ENCODE data around the gene HDAC4.

DNA sequence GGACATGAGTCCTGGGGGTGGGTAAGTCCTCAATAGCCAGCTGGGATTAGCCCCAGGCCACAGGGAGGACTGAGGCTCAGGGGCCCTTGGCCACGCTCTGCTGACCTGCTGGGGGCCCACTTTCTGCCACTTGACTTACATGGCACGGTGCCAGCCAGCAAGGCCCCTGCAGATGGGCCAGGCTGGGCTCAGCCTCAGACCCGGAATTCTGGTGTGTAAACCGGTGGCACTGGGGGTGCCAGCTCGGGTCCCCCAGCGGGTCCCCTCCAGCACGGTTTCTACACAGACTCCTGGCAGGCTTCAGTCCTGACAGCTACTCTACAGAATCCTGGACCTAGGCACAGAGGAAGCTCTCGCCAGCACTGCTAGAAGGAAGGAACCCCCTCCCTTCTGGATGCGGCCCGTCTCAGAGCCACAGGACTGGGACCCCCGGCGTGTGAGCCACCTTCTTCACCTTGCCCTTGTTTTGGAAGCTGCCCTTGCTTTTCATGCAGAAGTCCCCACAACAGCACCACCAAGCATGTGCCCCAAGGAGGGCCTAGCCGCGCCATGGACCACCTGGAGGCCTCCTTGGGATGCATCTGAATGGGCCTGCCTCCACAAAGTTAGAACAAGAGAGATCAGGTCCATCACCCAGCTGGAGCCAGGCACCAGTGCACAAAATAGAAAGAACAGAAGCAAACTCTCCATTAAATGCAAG lies 8.0 kb downstream of the HDAC4 start:
- TF ChIP-seq, protein P1, sequence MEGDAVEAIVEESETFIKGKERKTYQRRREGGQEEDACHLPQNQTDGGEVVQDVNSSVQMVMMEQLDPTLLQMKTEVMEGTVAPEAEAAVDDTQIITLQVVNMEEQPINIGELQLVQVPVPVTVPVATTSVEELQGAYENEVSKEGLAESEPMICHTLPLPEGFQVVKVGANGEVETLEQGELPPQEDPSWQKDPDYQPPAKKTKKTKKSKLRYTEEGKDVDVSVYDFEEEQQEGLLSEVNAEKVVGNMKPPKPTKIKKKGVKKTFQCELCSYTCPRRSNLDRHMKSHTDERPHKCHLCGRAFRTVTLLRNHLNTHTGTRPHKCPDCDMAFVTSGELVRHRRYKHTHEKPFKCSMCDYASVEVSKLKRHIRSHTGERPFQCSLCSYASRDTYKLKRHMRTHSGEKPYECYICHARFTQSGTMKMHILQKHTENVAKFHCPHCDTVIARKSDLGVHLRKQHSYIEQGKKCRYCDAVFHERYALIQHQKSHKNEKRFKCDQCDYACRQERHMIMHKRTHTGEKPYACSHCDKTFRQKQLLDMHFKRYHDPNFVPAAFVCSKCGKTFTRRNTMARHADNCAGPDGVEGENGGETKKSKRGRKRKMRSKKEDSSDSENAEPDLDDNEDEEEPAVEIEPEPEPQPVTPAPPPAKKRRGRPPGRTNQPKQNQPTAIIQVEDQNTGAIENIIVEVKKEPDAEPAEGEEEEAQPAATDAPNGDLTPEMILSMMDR (IDR thresholded peaks at IDR 0.05; ENCODE audit: low read depth, low read length, missing input control), result no peak
- TF ChIP-seq GABPA (IDR thresholded peaks at IDR 0.05 in 1 of 2, conservative IDR thresholded peaks at IDR 0.05 in 1 of 2), result no peak
- TF ChIP-seq, protein P2, sequence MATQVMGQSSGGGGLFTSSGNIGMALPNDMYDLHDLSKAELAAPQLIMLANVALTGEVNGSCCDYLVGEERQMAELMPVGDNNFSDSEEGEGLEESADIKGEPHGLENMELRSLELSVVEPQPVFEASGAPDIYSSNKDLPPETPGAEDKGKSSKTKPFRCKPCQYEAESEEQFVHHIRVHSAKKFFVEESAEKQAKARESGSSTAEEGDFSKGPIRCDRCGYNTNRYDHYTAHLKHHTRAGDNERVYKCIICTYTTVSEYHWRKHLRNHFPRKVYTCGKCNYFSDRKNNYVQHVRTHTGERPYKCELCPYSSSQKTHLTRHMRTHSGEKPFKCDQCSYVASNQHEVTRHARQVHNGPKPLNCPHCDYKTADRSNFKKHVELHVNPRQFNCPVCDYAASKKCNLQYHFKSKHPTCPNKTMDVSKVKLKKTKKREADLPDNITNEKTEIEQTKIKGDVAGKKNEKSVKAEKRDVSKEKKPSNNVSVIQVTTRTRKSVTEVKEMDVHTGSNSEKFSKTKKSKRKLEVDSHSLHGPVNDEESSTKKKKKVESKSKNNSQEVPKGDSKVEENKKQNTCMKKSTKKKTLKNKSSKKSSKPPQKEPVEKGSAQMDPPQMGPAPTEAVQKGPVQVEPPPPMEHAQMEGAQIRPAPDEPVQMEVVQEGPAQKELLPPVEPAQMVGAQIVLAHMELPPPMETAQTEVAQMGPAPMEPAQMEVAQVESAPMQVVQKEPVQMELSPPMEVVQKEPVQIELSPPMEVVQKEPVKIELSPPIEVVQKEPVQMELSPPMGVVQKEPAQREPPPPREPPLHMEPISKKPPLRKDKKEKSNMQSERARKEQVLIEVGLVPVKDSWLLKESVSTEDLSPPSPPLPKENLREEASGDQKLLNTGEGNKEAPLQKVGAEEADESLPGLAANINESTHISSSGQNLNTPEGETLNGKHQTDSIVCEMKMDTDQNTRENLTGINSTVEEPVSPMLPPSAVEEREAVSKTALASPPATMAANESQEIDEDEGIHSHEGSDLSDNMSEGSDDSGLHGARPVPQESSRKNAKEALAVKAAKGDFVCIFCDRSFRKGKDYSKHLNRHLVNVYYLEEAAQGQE (IDR thresholded peaks at IDR 0.05), result no peak
- TF ChIP-seq EGR1 (IDR thresholded peaks at IDR 0.05; ENCODE audit: low read depth in 2 of 2), result no peak
- TF ChIP-seq TAF1 (conservative IDR thresholded peaks at IDR 0.05), result no peak
- no peak for TF ChIP-seq SP1 (IDR thresholded peaks at IDR 0.05)
- no peak for TF ChIP-seq YY1 (IDR thresholded peaks at IDR 0.05)
- TF ChIP-seq, protein P3, sequence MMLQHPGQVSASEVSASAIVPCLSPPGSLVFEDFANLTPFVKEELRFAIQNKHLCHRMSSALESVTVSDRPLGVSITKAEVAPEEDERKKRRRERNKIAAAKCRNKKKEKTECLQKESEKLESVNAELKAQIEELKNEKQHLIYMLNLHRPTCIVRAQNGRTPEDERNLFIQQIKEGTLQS (IDR thresholded peaks at IDR 0.05), result no peak
- no peak for TF ChIP-seq MAX (IDR thresholded peaks at IDR 0.05)
- no peak for TF ChIP-seq HNF4G (IDR thresholded peaks at IDR 0.05)
